ENCODE measurements around the gene TKT. TPM values are rescaled to one million over a fixed set of nuclear protein-coding genes. Genes with fewer than 3 reads are reported as not detected.

Gene TKT
- polyA plus RNA-seq, 1 experiment: 220 TPM

- no peak for TF ChIP-seq CTCF (IDR thresholded peaks at IDR 0.05; ENCODE audit: low read depth, low read length)
- CTCF ChIA-PET: interaction anchor here (0.7 to 2.9 kb wide), 3 partner anchors 12 to 177 kb away, joined by 7 to 14 read pairs (median 12); no protein-coding TSS in a partner anchor
- Histone ChIP-seq H3K27ac (ENCODE audit: low read depth, low read length) (no peak overlapping the region), H3K4me3 (ENCODE audit: low read depth, low read length) (no peak overlapping the region), H3K27me3 (ENCODE audit: control insufficient read depth, insufficient read depth, low read length) (no peaks in the 10 kb centered on the region), H3K9me3 (ENCODE audit: control insufficient read depth, insufficient read depth, low read length) (no peaks in the 10 kb centered on the region)
- DNase-seq (ENCODE audit: low read depth, low spot score): no peak
- POLR2A ChIA-PET: no interaction called here
These were observed 30.9 kb upstream of the TKT start for GRCh38 chr3:53286727-53287126.

- ChIA-PET CTCF (no interaction called here), POLR2A (no interaction called here)
- no peak for TF ChIP-seq CTCF (IDR thresholded peaks at IDR 0.05; ENCODE audit: low read depth, low read length)
- no peak for DNase-seq (ENCODE audit: low read depth, low spot score)
- H3K4me3 ChIP-seq (ENCODE audit: low read depth, low read length): no peak overlapping the region
- no peaks in the 10 kb centered on the region for H3K27me3 ChIP-seq (ENCODE audit: control insufficient read depth, insufficient read depth, low read length)
- no peaks in the 10 kb centered on the region for H3K9me3 ChIP-seq (ENCODE audit: control insufficient read depth, insufficient read depth, low read length)
- no peak overlapping the region for H3K27ac ChIP-seq (ENCODE audit: low read depth, low read length)
These were observed 26.8 kb upstream of the TKT start for GRCh38 chr3:53282581-53282980.

- ChIA-PET POLR2A (interaction anchor here (0.7 to 1.1 kb wide), 2 partner anchors 8 to 114 kb away, joined by 3 to 4 read pairs; no protein-coding TSS in a partner anchor), CTCF (interaction anchor here (0.7 kb wide), 1 partner anchor 20 kb away, joined by 3 read pairs; no protein-coding TSS in a partner anchor)
- no peak for DNase-seq (ENCODE audit: low read depth, low spot score)
- Histone ChIP-seq H3K27me3 (ENCODE audit: control insufficient read depth, insufficient read depth, low read length) (no peaks in the 10 kb centered on the region), H3K4me3 (ENCODE audit: low read depth, low read length) (no peak overlapping the region), H3K27ac (ENCODE audit: low read depth, low read length) (no peak overlapping the region), H3K9me3 (ENCODE audit: control insufficient read depth, insufficient read depth, low read length) (no peaks in the 10 kb centered on the region)
- TF ChIP-seq CTCF (IDR thresholded peaks at IDR 0.05; ENCODE audit: low read depth, low read length): no peak
These were observed 22.8 kb upstream of the TKT start for GRCh38 chr3:53278667-53279066.

GRCh38 chr3:53274938-53275605, 19.2 kb upstream of the TKT start:
- no peaks in the 10 kb centered on the region for H3K9me3 ChIP-seq (ENCODE audit: control insufficient read depth, insufficient read depth, low read length)
- ChIA-PET POLR2A (no interaction called here), CTCF (interaction anchor here (0.6 to 1.5 kb wide), 2 partner anchors 24 to 41 kb away, joined by 4 read pairs; no protein-coding TSS in a partner anchor)

More at GRCh38 chr3:53274938-53275605, 19.2 kb upstream of the TKT start:
- H3K27me3 ChIP-seq (ENCODE audit: control insufficient read depth, insufficient read depth, low read length): no peaks in the 10 kb centered on the region
- DNase-seq (ENCODE audit: low read depth, low spot score): no peak
- H3K27ac ChIP-seq (ENCODE audit: low read depth, low read length): no peak overlapping the region
- no peak for TF ChIP-seq CTCF (IDR thresholded peaks at IDR 0.05; ENCODE audit: low read depth, low read length)
- H3K4me3 ChIP-seq (ENCODE audit: low read depth, low read length): no peak overlapping the region

Measured in AG04450 (cell line).